SK-N-SH treated with all-trans-retinoic acid at 6 μM for 48 hours (cell line): ENCODE data around the gene UPK3B.
"Not testable (repeated sequence)": the region's sequence is repeated elsewhere in the genome, so short reads cannot be mapped to it uniquely, and the experiment has no call there.

Source experiments
- SNAI2 ChIP-seq: fragments of 250-450 bp; sonication (Bioruptor Pico); IDR thresholded peaks from 2 replicates; pipeline ENCODE4 v1.5.0; 2020; ENCODE audit warnings: mild to moderate bottlenecking, moderate library complexity
- TCF4 ChIP-seq: fragments of 250-450 bp; sonication (Bioruptor Pico); IDR thresholded peaks from 2 replicates; pipeline ENCODE4 v1.8.0; 2021; ENCODE audit warnings: mild to moderate bottlenecking, moderate library complexity, borderline replicate concordance
- ZNF565 ChIP-seq: fragments of 450-650 bp; formaldehyde crosslinking; conservative IDR thresholded peaks from 2 replicates; pipeline ENCODE4 v1.5.0; 2020; ENCODE audit warnings: low read depth, mild to moderate bottlenecking, moderate library complexity
- TF ChIP-seq, protein P1 (sequence below): fragments of 250-450 bp; sonication (Bioruptor Pico); IDR thresholded peaks from 2 replicates; pipeline ENCODE4 v1.8.0; 2020; ENCODE audit warnings: mild to moderate bottlenecking, moderate library complexity, borderline replicate concordance

DNA sequence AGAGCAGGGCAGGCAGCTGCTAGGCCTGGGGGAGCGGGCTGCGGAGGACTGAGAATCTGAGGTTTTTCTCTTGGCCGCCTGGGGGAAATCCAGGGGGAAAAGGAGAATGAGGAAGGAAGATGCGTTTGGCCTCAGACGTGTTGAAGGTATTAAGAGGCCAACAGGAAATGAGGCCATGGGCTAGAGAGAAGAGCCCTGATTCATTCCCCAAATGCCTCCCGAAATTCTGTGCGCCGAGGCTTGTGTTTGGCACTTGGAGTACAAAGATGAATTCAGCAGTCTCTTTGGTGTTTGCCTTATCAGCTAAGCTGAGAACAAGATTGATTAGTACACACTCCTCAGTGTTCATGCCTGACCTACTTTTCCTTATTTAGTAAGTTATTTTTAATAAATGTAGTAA is 44.4 kb upstream of the UPK3B start:
- not testable (repeated sequence) for TF ChIP-seq TCF4; ZNF565 (CRISPR knock-in tag); SNAI2 (CRISPR knock-in tag)
- TF ChIP-seq, protein P1, sequence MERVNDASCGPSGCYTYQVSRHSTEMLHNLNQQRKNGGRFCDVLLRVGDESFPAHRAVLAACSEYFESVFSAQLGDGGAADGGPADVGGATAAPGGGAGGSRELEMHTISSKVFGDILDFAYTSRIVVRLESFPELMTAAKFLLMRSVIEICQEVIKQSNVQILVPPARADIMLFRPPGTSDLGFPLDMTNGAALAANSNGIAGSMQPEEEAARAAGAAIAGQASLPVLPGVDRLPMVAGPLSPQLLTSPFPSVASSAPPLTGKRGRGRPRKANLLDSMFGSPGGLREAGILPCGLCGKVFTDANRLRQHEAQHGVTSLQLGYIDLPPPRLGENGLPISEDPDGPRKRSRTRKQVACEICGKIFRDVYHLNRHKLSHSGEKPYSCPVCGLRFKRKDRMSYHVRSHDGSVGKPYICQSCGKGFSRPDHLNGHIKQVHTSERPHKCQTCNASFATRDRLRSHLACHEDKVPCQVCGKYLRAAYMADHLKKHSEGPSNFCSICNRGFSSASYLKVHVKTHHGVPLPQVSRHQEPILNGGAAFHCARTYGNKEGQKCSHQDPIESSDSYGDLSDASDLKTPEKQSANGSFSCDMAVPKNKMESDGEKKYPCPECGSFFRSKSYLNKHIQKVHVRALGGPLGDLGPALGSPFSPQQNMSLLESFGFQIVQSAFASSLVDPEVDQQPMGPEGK (CRISPR knock-in tag): not testable (repeated sequence)
